ENCODE measurements around the gene RPL41.

DNA sequence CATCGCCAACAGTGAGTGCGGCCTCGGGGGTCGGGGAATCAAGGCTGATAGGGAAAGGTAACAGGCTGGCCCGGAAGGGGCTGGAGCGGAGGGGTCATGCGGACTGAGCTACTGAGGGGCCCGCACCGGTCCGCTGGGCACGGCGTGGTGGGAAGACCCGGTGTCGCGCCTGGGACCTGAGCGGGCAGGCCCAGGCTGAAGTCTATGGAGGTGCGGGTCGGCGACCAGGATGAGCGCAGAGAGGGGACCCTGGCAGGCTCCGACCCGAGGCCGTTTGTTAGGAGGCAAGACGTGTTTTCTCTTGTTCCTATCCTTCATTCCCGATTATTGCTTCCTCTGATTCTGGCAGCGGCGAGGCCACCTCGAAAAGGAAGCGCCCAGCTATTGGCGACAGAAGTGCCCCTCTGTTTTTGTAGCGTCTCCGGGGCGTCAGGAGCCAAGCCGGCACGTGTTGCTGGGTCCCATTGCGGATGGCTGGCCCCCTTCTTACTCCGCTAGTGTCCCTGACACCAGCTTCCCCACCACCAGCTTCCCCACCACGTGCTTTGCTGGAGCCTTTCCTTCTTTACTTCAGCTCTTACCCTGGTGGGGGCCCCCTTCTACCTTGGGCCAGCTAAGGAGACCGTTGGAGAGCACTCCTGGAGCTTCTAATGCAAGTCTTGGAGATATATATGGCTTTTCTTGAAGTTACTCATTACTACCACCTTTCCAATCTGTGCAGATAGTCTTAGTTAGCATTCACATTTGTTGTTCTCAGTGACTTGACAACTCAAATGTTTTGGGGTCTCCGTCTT is 11.4 kb upstream of the RPL41 start:
- TF ChIP-seq RAD21 (IDR thresholded peaks at IDR 0.05) (no peak), GABPA (IDR thresholded peaks at IDR 0.05 in 1 of 2, conservative IDR thresholded peaks at IDR 0.05 in 1 of 2) (no peak), NR2F2 (IDR thresholded peaks at IDR 0.05) (no peak), JUND (IDR thresholded peaks at IDR 0.05) (no peak), TAF1 (conservative IDR thresholded peaks at IDR 0.05) (no peak), YY1 (IDR thresholded peaks at IDR 0.05) (no peak), EGR1 (IDR thresholded peaks at IDR 0.05; ENCODE audit: low read depth in 2 of 2) (no peak), RXRA (IDR thresholded peaks at IDR 0.05) (no peak), SP1 (IDR thresholded peaks at IDR 0.05) (no peak), HNF4G (IDR thresholded peaks at IDR 0.05) (no peak)
- TF ChIP-seq, protein P1, sequence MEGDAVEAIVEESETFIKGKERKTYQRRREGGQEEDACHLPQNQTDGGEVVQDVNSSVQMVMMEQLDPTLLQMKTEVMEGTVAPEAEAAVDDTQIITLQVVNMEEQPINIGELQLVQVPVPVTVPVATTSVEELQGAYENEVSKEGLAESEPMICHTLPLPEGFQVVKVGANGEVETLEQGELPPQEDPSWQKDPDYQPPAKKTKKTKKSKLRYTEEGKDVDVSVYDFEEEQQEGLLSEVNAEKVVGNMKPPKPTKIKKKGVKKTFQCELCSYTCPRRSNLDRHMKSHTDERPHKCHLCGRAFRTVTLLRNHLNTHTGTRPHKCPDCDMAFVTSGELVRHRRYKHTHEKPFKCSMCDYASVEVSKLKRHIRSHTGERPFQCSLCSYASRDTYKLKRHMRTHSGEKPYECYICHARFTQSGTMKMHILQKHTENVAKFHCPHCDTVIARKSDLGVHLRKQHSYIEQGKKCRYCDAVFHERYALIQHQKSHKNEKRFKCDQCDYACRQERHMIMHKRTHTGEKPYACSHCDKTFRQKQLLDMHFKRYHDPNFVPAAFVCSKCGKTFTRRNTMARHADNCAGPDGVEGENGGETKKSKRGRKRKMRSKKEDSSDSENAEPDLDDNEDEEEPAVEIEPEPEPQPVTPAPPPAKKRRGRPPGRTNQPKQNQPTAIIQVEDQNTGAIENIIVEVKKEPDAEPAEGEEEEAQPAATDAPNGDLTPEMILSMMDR (IDR thresholded peaks at IDR 0.05; ENCODE audit: low read depth, low read length, missing input control): no peak
- TF ChIP-seq, protein P2, sequence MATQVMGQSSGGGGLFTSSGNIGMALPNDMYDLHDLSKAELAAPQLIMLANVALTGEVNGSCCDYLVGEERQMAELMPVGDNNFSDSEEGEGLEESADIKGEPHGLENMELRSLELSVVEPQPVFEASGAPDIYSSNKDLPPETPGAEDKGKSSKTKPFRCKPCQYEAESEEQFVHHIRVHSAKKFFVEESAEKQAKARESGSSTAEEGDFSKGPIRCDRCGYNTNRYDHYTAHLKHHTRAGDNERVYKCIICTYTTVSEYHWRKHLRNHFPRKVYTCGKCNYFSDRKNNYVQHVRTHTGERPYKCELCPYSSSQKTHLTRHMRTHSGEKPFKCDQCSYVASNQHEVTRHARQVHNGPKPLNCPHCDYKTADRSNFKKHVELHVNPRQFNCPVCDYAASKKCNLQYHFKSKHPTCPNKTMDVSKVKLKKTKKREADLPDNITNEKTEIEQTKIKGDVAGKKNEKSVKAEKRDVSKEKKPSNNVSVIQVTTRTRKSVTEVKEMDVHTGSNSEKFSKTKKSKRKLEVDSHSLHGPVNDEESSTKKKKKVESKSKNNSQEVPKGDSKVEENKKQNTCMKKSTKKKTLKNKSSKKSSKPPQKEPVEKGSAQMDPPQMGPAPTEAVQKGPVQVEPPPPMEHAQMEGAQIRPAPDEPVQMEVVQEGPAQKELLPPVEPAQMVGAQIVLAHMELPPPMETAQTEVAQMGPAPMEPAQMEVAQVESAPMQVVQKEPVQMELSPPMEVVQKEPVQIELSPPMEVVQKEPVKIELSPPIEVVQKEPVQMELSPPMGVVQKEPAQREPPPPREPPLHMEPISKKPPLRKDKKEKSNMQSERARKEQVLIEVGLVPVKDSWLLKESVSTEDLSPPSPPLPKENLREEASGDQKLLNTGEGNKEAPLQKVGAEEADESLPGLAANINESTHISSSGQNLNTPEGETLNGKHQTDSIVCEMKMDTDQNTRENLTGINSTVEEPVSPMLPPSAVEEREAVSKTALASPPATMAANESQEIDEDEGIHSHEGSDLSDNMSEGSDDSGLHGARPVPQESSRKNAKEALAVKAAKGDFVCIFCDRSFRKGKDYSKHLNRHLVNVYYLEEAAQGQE (IDR thresholded peaks at IDR 0.05): no peak
- TF ChIP-seq, protein P3, sequence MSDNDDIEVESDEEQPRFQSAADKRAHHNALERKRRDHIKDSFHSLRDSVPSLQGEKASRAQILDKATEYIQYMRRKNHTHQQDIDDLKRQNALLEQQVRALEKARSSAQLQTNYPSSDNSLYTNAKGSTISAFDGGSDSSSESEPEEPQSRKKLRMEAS (IDR thresholded peaks at IDR 0.05): no peak
- TF ChIP-seq, protein P4, sequence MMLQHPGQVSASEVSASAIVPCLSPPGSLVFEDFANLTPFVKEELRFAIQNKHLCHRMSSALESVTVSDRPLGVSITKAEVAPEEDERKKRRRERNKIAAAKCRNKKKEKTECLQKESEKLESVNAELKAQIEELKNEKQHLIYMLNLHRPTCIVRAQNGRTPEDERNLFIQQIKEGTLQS (IDR thresholded peaks at IDR 0.05): no peak

Data from liver (tissue), 3 donors.